Body of pancreas (tissue), 4 donors: ENCODE data around the gene ADGRB2.

Experiments
- POLR2A ChIP-seq, 3 donors: fragments of 450-650 bp; IDR thresholded peaks; one replicate each; pipeline ENCODE4 v1.6.1; 2016; ENCODE audit warnings: antibody characterized with exemption in 3 of 3, mild to moderate bottlenecking in 2 of 3
- TF ChIP-seq, protein P1 (sequence below), 7 experiments: fragments of 450-650 bp in 4 of 7; fragments of 200-600 bp in 3 of 7; sonication (generic) in 3 of 7; IDR thresholded peaks; one replicate each; pipeline ENCODE4 v1.5.1; 2016 to 2019; ENCODE audit warnings: antibody characterized with exemption in 7 of 7

GRCh38 chr1:31798433-31799195 lies 34.5 kb upstream of the ADGRB2 start:
- TF ChIP-seq, protein P1, sequence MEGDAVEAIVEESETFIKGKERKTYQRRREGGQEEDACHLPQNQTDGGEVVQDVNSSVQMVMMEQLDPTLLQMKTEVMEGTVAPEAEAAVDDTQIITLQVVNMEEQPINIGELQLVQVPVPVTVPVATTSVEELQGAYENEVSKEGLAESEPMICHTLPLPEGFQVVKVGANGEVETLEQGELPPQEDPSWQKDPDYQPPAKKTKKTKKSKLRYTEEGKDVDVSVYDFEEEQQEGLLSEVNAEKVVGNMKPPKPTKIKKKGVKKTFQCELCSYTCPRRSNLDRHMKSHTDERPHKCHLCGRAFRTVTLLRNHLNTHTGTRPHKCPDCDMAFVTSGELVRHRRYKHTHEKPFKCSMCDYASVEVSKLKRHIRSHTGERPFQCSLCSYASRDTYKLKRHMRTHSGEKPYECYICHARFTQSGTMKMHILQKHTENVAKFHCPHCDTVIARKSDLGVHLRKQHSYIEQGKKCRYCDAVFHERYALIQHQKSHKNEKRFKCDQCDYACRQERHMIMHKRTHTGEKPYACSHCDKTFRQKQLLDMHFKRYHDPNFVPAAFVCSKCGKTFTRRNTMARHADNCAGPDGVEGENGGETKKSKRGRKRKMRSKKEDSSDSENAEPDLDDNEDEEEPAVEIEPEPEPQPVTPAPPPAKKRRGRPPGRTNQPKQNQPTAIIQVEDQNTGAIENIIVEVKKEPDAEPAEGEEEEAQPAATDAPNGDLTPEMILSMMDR (IDR thresholded peaks at IDR 0.05): no peak
- TF ChIP-seq POLR2A (IDR thresholded peaks at IDR 0.05): no peak
